Epithelial cell of esophagus (primary cell): Measurements from ENCODE around the gene GJA10.

Experiments
- DNase-seq: peaks from one replicate; pipeline ENCODE4 v3.0.0; 2010; ENCODE audit warnings: low read depth
- H3K4me3 ChIP-seq: 2 replicates; pipeline ENCODE4 v1.5.1; 2011; ENCODE audit warnings: mild to moderate bottlenecking, low read length, control low read depth
- TF ChIP-seq, protein P1 (sequence below): IDR thresholded peaks from 2 replicates; pipeline ENCODE4 v1.5.1; 2011; ENCODE audit warnings: low read depth, mild to moderate bottlenecking, low read length, control low read depth, inconsistent platforms; ENCODE audit not compliant: insufficient read depth; ENCODE audit errors: missing control alignments

Gene GJA10

DNA sequence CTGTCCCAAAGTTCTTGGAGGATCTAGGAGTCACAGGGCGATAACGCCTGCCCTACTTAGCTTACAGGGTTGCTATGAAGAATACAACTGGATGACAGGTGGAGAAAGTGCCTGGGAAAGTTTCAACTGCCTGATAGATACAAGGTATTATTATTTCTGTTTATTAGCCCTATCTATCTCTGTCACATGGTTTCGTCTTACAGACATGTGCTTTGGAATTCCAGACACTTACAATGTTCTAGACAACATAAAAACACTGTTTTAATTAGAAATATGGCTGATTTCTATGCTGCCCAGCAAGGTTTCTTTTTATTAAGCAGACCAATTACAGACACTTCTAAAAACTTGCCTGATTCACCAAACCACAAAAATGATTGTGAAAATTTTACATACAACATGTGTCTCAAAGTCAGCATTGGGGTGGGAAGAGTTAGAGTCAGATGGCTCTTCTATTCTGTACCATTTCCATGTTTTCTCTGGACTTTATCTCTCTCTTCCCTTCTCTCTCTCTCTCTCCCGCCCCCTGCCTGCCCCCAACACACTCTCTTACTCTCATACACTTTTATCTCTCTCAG, 50.0 kb downstream of the GJA10 start:
- TF ChIP-seq, protein P1, sequence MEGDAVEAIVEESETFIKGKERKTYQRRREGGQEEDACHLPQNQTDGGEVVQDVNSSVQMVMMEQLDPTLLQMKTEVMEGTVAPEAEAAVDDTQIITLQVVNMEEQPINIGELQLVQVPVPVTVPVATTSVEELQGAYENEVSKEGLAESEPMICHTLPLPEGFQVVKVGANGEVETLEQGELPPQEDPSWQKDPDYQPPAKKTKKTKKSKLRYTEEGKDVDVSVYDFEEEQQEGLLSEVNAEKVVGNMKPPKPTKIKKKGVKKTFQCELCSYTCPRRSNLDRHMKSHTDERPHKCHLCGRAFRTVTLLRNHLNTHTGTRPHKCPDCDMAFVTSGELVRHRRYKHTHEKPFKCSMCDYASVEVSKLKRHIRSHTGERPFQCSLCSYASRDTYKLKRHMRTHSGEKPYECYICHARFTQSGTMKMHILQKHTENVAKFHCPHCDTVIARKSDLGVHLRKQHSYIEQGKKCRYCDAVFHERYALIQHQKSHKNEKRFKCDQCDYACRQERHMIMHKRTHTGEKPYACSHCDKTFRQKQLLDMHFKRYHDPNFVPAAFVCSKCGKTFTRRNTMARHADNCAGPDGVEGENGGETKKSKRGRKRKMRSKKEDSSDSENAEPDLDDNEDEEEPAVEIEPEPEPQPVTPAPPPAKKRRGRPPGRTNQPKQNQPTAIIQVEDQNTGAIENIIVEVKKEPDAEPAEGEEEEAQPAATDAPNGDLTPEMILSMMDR = no peak
- no peak for DNase-seq
- no peak overlapping the region for H3K4me3 ChIP-seq

DNA sequence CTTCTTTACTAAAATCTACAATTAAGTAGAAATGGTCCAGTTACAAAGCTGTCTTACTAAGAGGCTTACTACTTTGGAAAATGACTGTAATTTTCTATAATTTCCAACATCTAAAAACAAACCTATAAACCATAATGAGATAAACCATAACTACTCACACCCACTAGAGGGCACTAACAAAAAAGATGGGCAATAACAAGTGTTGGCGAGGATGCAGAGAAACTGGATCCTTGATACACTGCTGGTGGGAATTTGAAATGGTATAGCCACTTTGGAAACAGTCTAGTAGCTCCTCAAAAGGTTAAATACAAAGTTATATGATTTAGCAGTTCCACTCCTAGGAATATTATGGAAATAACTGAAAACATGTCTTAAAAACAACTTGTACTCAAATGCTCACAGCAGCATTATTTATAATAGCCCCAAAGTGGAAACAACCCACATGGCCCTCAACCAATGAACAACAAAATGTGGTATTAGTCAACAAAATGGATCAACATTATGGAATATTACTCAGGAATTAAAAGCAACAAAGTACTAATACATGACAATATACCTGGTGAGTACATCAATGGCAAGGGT, 50.6 kb downstream of the GJA10 start:
- DNase-seq = peak; percentile 37
- H3K4me3 ChIP-seq = no peak overlapping the region
- TF ChIP-seq, protein P1 = peak; percentile 42
